Panc1 (cell line): ENCODE measurements around the gene TSSC4. TPM values are rescaled to one million over a fixed set of nuclear protein-coding genes. Genes with fewer than 3 reads are reported as not detected.

ENCODE experiments used
- ATAC-seq: fragments of 200-7000 bp; cut with Tn5 transposase; 2 replicates; pipeline ENCODE4 v1.9.1; 2020; ENCODE audit warnings: mild to moderate bottlenecking, moderate library complexity
- BruUV-seq: library from RNA; stranded (reverse); fragments of 400-500 nt; replicated peaks from 2 replicates; lab custom pipeline; 2021; lab: Mats Ljungman, UMichigan
- CTCF ChIA-PET: fragments of 300-600 bp; sonication (Branson Sonifier 250); formaldehyde crosslinking; loops from one replicate; lab custom pipeline; 2022; ENCODE audit warnings: antibody characterized with exemption; lab: Charles Lee
- POLR2A ChIA-PET: fragments of 300-600 bp; sonication (Branson Sonifier 250); formaldehyde crosslinking; loops from one replicate; lab custom pipeline; 2022; ENCODE audit warnings: antibody characterized with exemption; lab: Charles Lee
- DNase-seq: peaks from one replicate; pipeline ENCODE4 v3.0.0-alpha.2; 2010; ENCODE audit warnings: low read depth, low spot score
- H3K27ac ChIP-seq: 2 replicates; pipeline ENCODE4 v1.5.1; 2011; ENCODE audit warnings: mild to moderate bottlenecking, low read length, inconsistent platforms
- H3K27me3 ChIP-seq: fragments of 200-500 bp; sonication (Bioruptor generic); 2 replicates; pipeline ENCODE4 v1.6.0; 2014; ENCODE audit warnings: low read length, inconsistent platforms; ENCODE audit not compliant: control insufficient read depth, insufficient read depth
- H3K36me3 ChIP-seq: fragments of 200-500 bp; sonication (Bioruptor generic); 2 replicates; pipeline ENCODE4 v1.5.1; 2014; ENCODE audit warnings: inconsistent platforms, mild to moderate bottlenecking, low read length, moderate library complexity; ENCODE audit not compliant: control insufficient read depth, insufficient read depth
- H3K4me1 ChIP-seq: 2 replicates; pipeline ENCODE4 v1.5.1; 2011; ENCODE audit warnings: inconsistent platforms, mild to moderate bottlenecking, low read length, moderate library complexity; ENCODE audit not compliant: control insufficient read depth, insufficient read depth
- H3K4me3 ChIP-seq, 2 experiments: 2 replicates each; pipeline ENCODE4 v1.5.1; 2011 to 2012; ENCODE audit warnings: low read depth in 2 of 2, low read length in 2 of 2, mild to moderate bottlenecking in 2 of 2, inconsistent platforms in 1 of 2, moderate library complexity in 1 of 2
- H3K9me3 ChIP-seq: fragments of 200-500 bp; sonication (Bioruptor generic); 2 replicates; pipeline ENCODE4 v1.5.1; 2014; ENCODE audit warnings: low read depth, mild to moderate bottlenecking, inconsistent platforms, low read length, moderate library complexity; ENCODE audit not compliant: control insufficient read depth, insufficient read depth
- CTCF ChIP-seq: fragments of 450-650 bp; IDR thresholded peaks from 2 replicates; pipeline ENCODE4 v1.5.1; 2017; ENCODE audit warnings: mild to moderate bottlenecking
- POLR2AphosphoS5 ChIP-seq: IDR thresholded peaks from 2 replicates; pipeline ENCODE4 v1.6.1; 2012; ENCODE audit warnings: mild to moderate bottlenecking, low read depth, low read length, moderate library complexity
- REST ChIP-seq, 2 experiments: IDR thresholded peaks; 2 replicates each; pipeline ENCODE4 v1.6.1; 2011 to 2012; ENCODE audit warnings: low read depth in 2 of 2, control low read depth in 1 of 2, low read length in 1 of 2, mild to moderate bottlenecking in 1 of 2, moderate library complexity in 1 of 2; ENCODE audit not compliant: insufficient read depth in 1 of 2
- SIN3A ChIP-seq: IDR thresholded peaks from 2 replicates; pipeline ENCODE4 v1.6.1; 2012; ENCODE audit warnings: low read depth, mild to moderate bottlenecking, low read length, moderate library complexity, borderline replicate concordance; ENCODE audit not compliant: insufficient read depth
- TCF7L2 ChIP-seq: IDR thresholded peaks from 2 replicates; pipeline ENCODE4 v1.6.1; 2011; ENCODE audit warnings: mild to moderate bottlenecking, low read depth, low read length, inconsistent platforms
- in situ Hi-C: cut with HindIII; loops from 2 replicates; pipeline ENCODE4 v1.10.0; 2016; ENCODE audit warnings: low sequenced_read_pairs, low pct_unique_long_range_greater_than_20kb
- intact Hi-C: fragments of 100-400 bp; cut with micrococcal nuclease; formaldehyde crosslinking; loops from one replicate; pipeline ENCODE4 v1.10.0; 2022; ENCODE audit not compliant: unreplicated experiment
- total RNA-seq: library from RNA; stranded (reverse); gene quantifications from one replicate; pipeline ENCODE4 v1.2.1, GENCODE V29; 2021; ENCODE audit not compliant: unreplicated experiment

Gene TSSC4
- total RNA-seq, 1 experiment from 2014 or later = 132 TPM

GRCh38 chr11:2448661-2449547 lies 48.4 kb downstream of the TSSC4 start:
- ATAC-seq (no peak), DNase-seq (no peak)
- TF ChIP-seq POLR2AphosphoS5 = no peak
- no peak for TF ChIP-seq SIN3A
- no peak for TF ChIP-seq REST (IDR thresholded peaks at IDR 0.05; ENCODE audit: insufficient read depth in 1 of 2, low read depth in 2 of 2, low read length in 1 of 2)
- no peak for TF ChIP-seq TCF7L2
- no peak for TF ChIP-seq CTCF
- intact Hi-C loops = no loop called here
- no peak overlapping the region for H3K27ac ChIP-seq
- no TSS peak for BruUV-seq
- in situ Hi-C loops = no loop called here
- no peaks in the 10 kb centered on the region for H3K36me3 ChIP-seq
- peaks cover 7% of the 10 kb centered on the region; the same call in 1 of the 2 replicates for H3K4me1 ChIP-seq
- H3K9me3 ChIP-seq = no peaks in the 10 kb centered on the region
- CTCF ChIA-PET = no interaction called here
- peaks cover 9% of the 10 kb centered on the region; the same call in 1 of the 2 replicates for H3K27me3 ChIP-seq
- H3K4me3 ChIP-seq = no peak overlapping the region
- POLR2A ChIA-PET = interaction anchor here (0.6 kb wide), 1 partner anchor 48 kb away, joined by 3 read pairs; no protein-coding TSS in a partner anchor

GRCh38 chr11:2449548-2450320 lies 49.2 kb downstream of the TSSC4 start:
- intact Hi-C loops = no loop called here
- ChIA-PET POLR2A (no interaction called here), CTCF (no interaction called here)
- H3K9me3 ChIP-seq = no peaks in the 10 kb centered on the region
- TF ChIP-seq TCF7L2 (no peak), REST (IDR thresholded peaks at IDR 0.05; ENCODE audit: insufficient read depth in 1 of 2, low read depth in 2 of 2, low read length in 1 of 2) (no peak), CTCF (no peak), SIN3A (no peak), POLR2AphosphoS5 (no peak)
- no peaks in the 10 kb centered on the region for H3K36me3 ChIP-seq
- in situ Hi-C loops = no loop called here
- DNase-seq = no peak
- peaks cover 9% of the 10 kb centered on the region; the same call in 1 of the 2 replicates for H3K27me3 ChIP-seq
- ATAC-seq = no peak
- H3K4me3 ChIP-seq = no peak overlapping the region
- H3K4me1 ChIP-seq = peaks cover 7% of the 10 kb centered on the region; the same call in 1 of the 2 replicates
- H3K27ac ChIP-seq = no peak overlapping the region
- BruUV-seq = no TSS peak
